Umbilical cord (tissue), 2 donors: ENCODE data around the gene UBN2. TPM values are rescaled to one million over a fixed set of nuclear protein-coding genes. Genes with fewer than 3 reads are reported as not detected.

Experiments
- DNase-seq: peaks from one replicate; pipeline ENCODE4 v3.0.0-alpha.2; 2015; ENCODE audit warnings: low spot score
- total RNA-seq: library from RNA; depleted of rRNA; stranded (reverse); fragments of >200 nt; gene quantifications from one replicate; pipeline ENCODE4 v1.2.3, GENCODE V29; 2014; ENCODE audit warnings: low replicate concordance; ENCODE audit not compliant: insufficient read depth

Gene UBN2
- total RNA-seq, 1 donor from 2014 or later = 21.9 TPM

DNA sequence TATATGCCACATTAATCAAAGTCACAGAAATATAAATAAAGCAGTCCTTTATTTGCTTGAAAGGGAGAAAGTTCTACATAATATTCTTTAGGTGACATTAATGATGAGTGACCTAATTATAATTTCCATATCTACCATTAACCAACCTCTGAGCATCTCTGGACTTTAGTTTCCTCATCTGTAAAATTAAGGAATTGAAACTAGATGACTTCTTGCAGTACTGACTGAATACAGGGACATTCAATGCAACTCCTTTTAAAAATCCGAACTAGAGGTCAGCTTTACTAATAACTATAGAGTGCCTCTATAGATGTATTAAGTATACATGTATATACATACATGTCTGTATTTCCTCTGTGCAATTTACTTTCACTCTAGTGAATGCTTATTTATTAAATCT lies 114.0 kb downstream of the UBN2 start:
- no peak for DNase-seq

DNA sequence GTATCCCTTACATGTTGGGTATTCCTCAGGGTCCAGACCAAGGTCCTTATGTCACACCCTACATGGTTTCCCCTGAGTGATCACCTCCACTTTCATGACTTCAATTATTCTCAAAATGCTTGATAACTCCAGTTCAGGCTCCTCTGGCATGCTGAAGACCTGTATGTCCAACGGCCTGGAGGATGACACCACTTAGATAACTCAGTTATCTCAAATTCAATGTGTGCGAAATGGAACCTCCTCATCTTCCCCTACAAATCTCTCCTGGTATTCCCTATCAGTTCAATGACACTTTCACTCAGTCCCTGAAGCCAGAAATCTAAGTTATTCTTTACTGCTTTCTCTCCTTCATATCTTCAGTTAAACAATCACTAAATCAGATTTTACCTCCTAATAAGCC lies 120.0 kb downstream of the UBN2 start:
- no peak for DNase-seq

DNA sequence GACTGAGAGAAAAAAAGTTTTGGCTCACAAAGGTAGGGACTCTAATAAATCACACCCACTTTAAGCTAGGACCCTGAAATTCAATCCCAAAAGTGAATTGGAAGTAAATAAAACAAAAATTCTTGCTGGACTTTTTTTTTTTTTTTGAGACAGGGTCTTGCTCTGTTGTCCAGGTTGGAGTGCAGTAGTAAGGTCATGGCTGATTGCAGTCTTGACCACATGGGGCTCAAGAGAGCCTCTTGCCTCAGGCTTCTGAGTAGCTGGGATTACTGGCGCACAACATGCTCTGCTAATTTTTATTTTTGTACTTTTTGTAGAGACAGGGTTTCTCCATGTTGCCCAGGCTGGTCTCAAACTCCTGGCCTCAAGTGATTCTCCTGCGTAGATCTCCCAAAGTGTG lies 123.7 kb downstream of the UBN2 start:
- DNase-seq = no peak

DNA sequence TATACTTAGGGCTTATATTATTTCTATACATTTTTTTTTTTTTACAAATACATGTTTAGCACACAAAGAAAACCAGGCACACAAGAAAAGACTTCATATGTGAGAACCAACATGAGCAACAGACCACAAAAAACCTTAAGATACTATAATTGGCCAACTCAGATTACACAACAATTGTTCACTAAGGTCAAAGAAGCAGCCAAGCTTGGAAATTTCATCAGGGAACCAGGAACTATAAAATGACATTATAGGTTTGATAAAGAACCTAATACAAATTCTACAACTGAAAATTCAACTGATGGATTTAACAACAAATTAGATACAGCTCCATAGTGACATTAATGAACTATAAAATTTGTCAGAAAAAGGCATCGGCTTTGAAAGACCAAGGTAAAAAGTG lies 124.3 kb downstream of the UBN2 start:
- no peak for DNase-seq

Other genes with a start within 250 kb of the UBN2 start
- gene KIAA1549, start 249.8 kb upstream of the UBN2 start, total RNA-seq = 3.4 TPM
- gene ZC3HAV1L, start 195.2 kb upstream of the UBN2 start, total RNA-seq = 28.9 TPM
- 24.1 TPM for gene ZC3HAV1, start 121.5 kb upstream of the UBN2 start, total RNA-seq
- 5.5 TPM for gene FMC1, start 110.1 kb downstream of the UBN2 start, total RNA-seq
- gene LUC7L2, start 128.7 kb downstream of the UBN2 start, total RNA-seq = 42.4 TPM